ENCODE results near the gene DCC. TPM values are rescaled to one million over a fixed set of nuclear protein-coding genes. Genes with fewer than 3 reads are reported as not detected.

Gene DCC
- total RNA-seq, 3 donors from 2014 or later (not counting 1 experiment from before 2014, with no cell fraction given) = not detected

- TF ChIP-seq CTCF (IDR thresholded peaks at IDR 0.05) = no peak
- no peak overlapping the region for H3K27ac Mint-ChIP-seq
- H3K9me3 Mint-ChIP-seq = peaks cover 12% of the 10 kb centered on the region in 2 donors
- no peaks in the 10 kb centered on the region for H3K27me3 Mint-ChIP-seq (ENCODE audit: low read depth in 2 of 2)
- H3K4me1 Mint-ChIP-seq = no peaks in the 10 kb centered on the region
- Histone ChIP-seq H3K9me3 (ENCODE audit: control insufficient read depth, insufficient read depth, low read length) (no peaks in the 10 kb centered on the region), H3K36me3 (ENCODE audit: control insufficient read depth, insufficient read depth, low read length) (no peaks in the 10 kb centered on the region), H3K27me3 (ENCODE audit: control insufficient read depth, insufficient read depth, low read length) (no peaks in the 10 kb centered on the region), H3K27ac (ENCODE audit: low read length) (no peak overlapping the region), H3K4me1 (ENCODE audit: control insufficient read depth, insufficient read depth, low read length) (no peaks in the 10 kb centered on the region), H3K4me3 (ENCODE audit: low read length) (no peak overlapping the region)
- DNase-seq = no peak
- H3K36me3 Mint-ChIP-seq = no peaks in the 10 kb centered on the region
- no peak overlapping the region for H3K4me3 Mint-ChIP-seq
- 76% methylated on average over 2 of the region's 2 CpGs for WGBS (ENCODE audit: insufficient coverage)
- no peak for ATAC-seq
- intact Hi-C loops (cut with micrococcal nuclease) = no loop called here
These were observed 258.9 kb downstream of the DCC start for GRCh38 chr18:52598921-52599320.

GRCh38 chr18:52602820-52603219 is 262.8 kb downstream of the DCC start:
- peaks cover 8 to 11% of the 10 kb centered on the region in 2 donors for H3K9me3 Mint-ChIP-seq
- H3K4me3 Mint-ChIP-seq = no peak overlapping the region
- no peak for ATAC-seq
- H3K4me1 ChIP-seq (ENCODE audit: control insufficient read depth, insufficient read depth, low read length) = no peaks in the 10 kb centered on the region
- H3K4me3 ChIP-seq (ENCODE audit: low read length) = no peak overlapping the region
- DNase-seq = no peak
- no peaks in the 10 kb centered on the region for H3K4me1 Mint-ChIP-seq
- no peak overlapping the region for H3K27ac ChIP-seq (ENCODE audit: low read length)
- H3K9me3 ChIP-seq (ENCODE audit: control insufficient read depth, insufficient read depth, low read length) = no peaks in the 10 kb centered on the region
- H3K27me3 Mint-ChIP-seq (ENCODE audit: low read depth in 2 of 2) = no peaks in the 10 kb centered on the region
- WGBS (ENCODE audit: insufficient coverage) = 82% methylated on average over 1 of the region's 1 CpG
- intact Hi-C loops (cut with micrococcal nuclease) = no loop called here
- no peak overlapping the region for H3K27ac Mint-ChIP-seq
- no peak for TF ChIP-seq CTCF (IDR thresholded peaks at IDR 0.05)
- H3K27me3 ChIP-seq (ENCODE audit: control insufficient read depth, insufficient read depth, low read length) = no peaks in the 10 kb centered on the region
- no peaks in the 10 kb centered on the region for H3K36me3 Mint-ChIP-seq
- H3K36me3 ChIP-seq (ENCODE audit: control insufficient read depth, insufficient read depth, low read length) = no peaks in the 10 kb centered on the region

- Histone ChIP-seq H3K27ac (ENCODE audit: low read length) (no peak overlapping the region), H3K4me1 (ENCODE audit: control insufficient read depth, insufficient read depth, low read length) (no peaks in the 10 kb centered on the region), H3K9me3 (ENCODE audit: control insufficient read depth, insufficient read depth, low read length) (no peaks in the 10 kb centered on the region), H3K27me3 (ENCODE audit: control insufficient read depth, insufficient read depth, low read length) (no peaks in the 10 kb centered on the region), H3K4me3 (ENCODE audit: low read length) (no peak overlapping the region), H3K36me3 (ENCODE audit: control insufficient read depth, insufficient read depth, low read length) (no peaks in the 10 kb centered on the region)
- no peak for TF ChIP-seq CTCF (IDR thresholded peaks at IDR 0.05)
- WGBS (ENCODE audit: insufficient coverage) = 94% methylated on average over 3 of the region's 3 CpGs
- Mint-ChIP-seq H3K27me3 (ENCODE audit: low read depth in 2 of 2) (no peaks in the 10 kb centered on the region), H3K9me3 (peaks cover 4 to 8% of the 10 kb centered on the region in 2 donors), H3K36me3 (no peaks in the 10 kb centered on the region), H3K27ac (no peak overlapping the region), H3K4me3 (no peak overlapping the region), H3K4me1 (no peaks in the 10 kb centered on the region)
- DNase-seq = no peak
- no peak for ATAC-seq
- intact Hi-C loops (cut with micrococcal nuclease) = no loop called here
These were observed 265.3 kb downstream of the DCC start for GRCh38 chr18:52605345-52605744.

- Histone ChIP-seq H3K4me1 (ENCODE audit: control insufficient read depth, insufficient read depth, low read length) (no peaks in the 10 kb centered on the region), H3K36me3 (ENCODE audit: control insufficient read depth, insufficient read depth, low read length) (no peaks in the 10 kb centered on the region), H3K27ac (ENCODE audit: low read length) (no peak overlapping the region), H3K4me3 (ENCODE audit: low read length) (no peak overlapping the region), H3K27me3 (ENCODE audit: control insufficient read depth, insufficient read depth, low read length) (no peaks in the 10 kb centered on the region), H3K9me3 (ENCODE audit: control insufficient read depth, insufficient read depth, low read length) (no peaks in the 10 kb centered on the region)
- DNase-seq (no peak), ATAC-seq (no peak)
- no peaks in the 10 kb centered on the region for H3K27me3 Mint-ChIP-seq (ENCODE audit: low read depth in 2 of 2)
- H3K4me1 Mint-ChIP-seq = no peaks in the 10 kb centered on the region
- intact Hi-C loops (cut with micrococcal nuclease) = loop anchor here (1.0 kb wide), 1 partner anchor 35 kb away; no protein-coding TSS in a partner anchor
- peaks cover 0 to 11% of the 10 kb centered on the region in 2 donors for H3K9me3 Mint-ChIP-seq
- no peaks in the 10 kb centered on the region for H3K36me3 Mint-ChIP-seq
- no peak for TF ChIP-seq CTCF (IDR thresholded peaks at IDR 0.05)
- 100% methylated on average over 1 of the region's 2 CpGs for WGBS (ENCODE audit: insufficient coverage)
- no peak overlapping the region for H3K4me3 Mint-ChIP-seq
- H3K27ac Mint-ChIP-seq = no peak overlapping the region
These were observed 268.0 kb downstream of the DCC start for GRCh38 chr18:52607985-52608384.
